ENCODE data around the gene BMPER. TPM values are rescaled to one million over a fixed set of nuclear protein-coding genes. Genes with fewer than 3 reads are reported as not detected.
"Not testable (repeated sequence)": the region's sequence is repeated elsewhere in the genome, so short reads cannot be mapped to it uniquely, and the experiment has no call there.

The BMPER gene
- total RNA-seq, 1 donor = 11.2 TPM

DNA sequence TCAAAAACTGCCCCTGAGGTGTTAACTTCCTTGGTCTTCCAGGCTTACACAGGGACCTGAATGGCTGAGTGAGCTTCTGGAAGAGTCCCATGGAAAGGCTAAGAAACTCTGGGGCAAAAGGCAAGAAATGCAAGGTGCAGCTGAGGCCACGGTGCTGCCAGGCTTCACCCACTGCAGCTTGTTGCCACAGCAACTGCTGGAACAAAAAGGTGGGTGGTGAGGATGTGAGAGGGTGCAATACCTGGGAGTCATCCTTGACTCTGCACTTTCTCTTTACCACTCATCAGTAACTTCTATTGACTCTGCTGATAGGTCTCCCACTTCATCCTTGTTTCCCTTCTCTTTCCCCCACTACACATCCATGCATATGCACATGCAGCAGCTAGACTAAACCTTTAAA lies 258.6 kb downstream of the BMPER start:
- peaks cover 2% of the 10 kb centered on the region for H3K27me3 ChIP-seq (ENCODE audit: insufficient read depth, low read length)
- no peak overlapping the region for H3K27ac ChIP-seq (ENCODE audit: low read depth, low read length)
- H3K4me2 ChIP-seq (ENCODE audit: insufficient read depth, low read length) = no peak overlapping the region
- TF ChIP-seq, protein P1, sequence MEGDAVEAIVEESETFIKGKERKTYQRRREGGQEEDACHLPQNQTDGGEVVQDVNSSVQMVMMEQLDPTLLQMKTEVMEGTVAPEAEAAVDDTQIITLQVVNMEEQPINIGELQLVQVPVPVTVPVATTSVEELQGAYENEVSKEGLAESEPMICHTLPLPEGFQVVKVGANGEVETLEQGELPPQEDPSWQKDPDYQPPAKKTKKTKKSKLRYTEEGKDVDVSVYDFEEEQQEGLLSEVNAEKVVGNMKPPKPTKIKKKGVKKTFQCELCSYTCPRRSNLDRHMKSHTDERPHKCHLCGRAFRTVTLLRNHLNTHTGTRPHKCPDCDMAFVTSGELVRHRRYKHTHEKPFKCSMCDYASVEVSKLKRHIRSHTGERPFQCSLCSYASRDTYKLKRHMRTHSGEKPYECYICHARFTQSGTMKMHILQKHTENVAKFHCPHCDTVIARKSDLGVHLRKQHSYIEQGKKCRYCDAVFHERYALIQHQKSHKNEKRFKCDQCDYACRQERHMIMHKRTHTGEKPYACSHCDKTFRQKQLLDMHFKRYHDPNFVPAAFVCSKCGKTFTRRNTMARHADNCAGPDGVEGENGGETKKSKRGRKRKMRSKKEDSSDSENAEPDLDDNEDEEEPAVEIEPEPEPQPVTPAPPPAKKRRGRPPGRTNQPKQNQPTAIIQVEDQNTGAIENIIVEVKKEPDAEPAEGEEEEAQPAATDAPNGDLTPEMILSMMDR (IDR thresholded peaks at IDR 0.05; ENCODE audit: extremely low read depth, low read depth, low read length) = no peak
- no peaks in the 10 kb centered on the region for H4K20me1 ChIP-seq (ENCODE audit: insufficient read depth, low read length)
- peaks cover 12% of the 10 kb centered on the region for H3K4me1 ChIP-seq (ENCODE audit: insufficient read depth, low read length)
- no peak for DNase-seq (ENCODE audit: insufficient read length, low spot score, missing footprints)
- H2AFZ ChIP-seq (ENCODE audit: low read length) = no peak overlapping the region
- H3K79me2 ChIP-seq (ENCODE audit: insufficient read depth, low read length) = no peaks in the 10 kb centered on the region
- no peak overlapping the region for H3K4me3 ChIP-seq (ENCODE audit: insufficient read depth, low read length)
- no peaks in the 10 kb centered on the region for H3K36me3 ChIP-seq (ENCODE audit: insufficient read depth, low read length)
- H3K9me3 ChIP-seq (ENCODE audit: low read depth, low read length) = no peaks in the 10 kb centered on the region

DNA sequence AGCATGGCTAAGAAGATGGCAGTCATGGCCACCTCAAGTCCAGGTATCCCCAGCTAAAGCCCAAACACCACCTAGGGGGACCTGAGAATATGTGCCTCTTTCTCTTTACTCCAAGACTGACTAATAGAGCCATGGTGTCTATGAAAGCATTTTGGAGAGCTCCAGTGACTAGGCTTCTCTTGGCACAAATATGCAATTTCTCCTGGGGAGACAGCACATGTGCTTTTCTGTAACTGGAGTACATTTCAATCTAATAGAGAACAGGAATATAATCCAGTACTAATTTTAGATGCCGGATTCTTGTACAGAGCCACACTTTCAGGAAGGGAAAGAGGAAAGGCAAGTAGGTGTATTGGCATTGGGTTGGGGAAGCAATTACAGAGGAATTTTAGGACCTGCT lies 260.1 kb downstream of the BMPER start:
- Histone ChIP-seq H3K27me3 (ENCODE audit: insufficient read depth, low read length) (peaks cover 2% of the 10 kb centered on the region), H3K27ac (ENCODE audit: low read depth, low read length) (no peak overlapping the region), H3K4me3 (ENCODE audit: insufficient read depth, low read length) (no peak overlapping the region), H2AFZ (ENCODE audit: low read length) (no peak overlapping the region), H4K20me1 (ENCODE audit: insufficient read depth, low read length) (no peaks in the 10 kb centered on the region), H3K36me3 (ENCODE audit: insufficient read depth, low read length) (no peaks in the 10 kb centered on the region), H3K9me3 (ENCODE audit: low read depth, low read length) (no peaks in the 10 kb centered on the region), H3K4me1 (ENCODE audit: insufficient read depth, low read length) (peaks cover 10% of the 10 kb centered on the region), H3K4me2 (ENCODE audit: insufficient read depth, low read length) (no peak overlapping the region), H3K79me2 (ENCODE audit: insufficient read depth, low read length) (no peaks in the 10 kb centered on the region)
- TF ChIP-seq, protein P1 (IDR thresholded peaks at IDR 0.05; ENCODE audit: extremely low read depth, low read depth, low read length) = no peak
- no peak for DNase-seq (ENCODE audit: insufficient read length, low spot score, missing footprints)

DNA sequence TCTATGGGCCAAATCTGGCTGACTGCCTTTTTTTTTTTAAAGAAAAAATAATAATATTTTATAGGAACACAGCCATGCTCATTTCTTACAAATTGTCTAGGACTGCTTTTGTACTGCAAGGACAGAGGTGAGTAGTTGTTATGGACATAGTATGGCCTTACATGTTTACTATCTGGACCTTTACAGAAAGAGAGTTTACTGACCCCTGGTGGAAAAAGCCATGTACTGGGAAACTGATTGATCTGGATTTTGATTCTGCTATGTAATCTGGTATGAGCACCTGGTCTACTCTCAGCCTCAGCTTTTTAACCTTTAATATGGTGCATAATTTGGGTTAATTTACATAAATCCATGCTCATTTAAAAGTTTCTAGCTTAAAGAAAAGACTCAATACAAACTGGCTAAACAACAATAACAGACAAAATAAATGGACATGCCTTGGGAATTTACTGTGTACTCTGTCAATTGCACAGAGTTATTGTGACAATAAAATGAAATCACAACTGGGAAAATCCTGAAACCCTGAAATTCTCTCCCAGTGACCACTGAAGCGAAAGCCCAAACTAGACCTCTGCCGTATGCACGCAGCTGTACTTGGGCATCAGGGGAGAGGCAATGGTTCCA lies 260.7 kb downstream of the BMPER start:
- H2AFZ ChIP-seq (ENCODE audit: low read length) = no peak overlapping the region
- DNase-seq (ENCODE audit: insufficient read length, low spot score, missing footprints) = no peak
- no peaks in the 10 kb centered on the region for H3K79me2 ChIP-seq (ENCODE audit: insufficient read depth, low read length)
- H3K4me1 ChIP-seq (ENCODE audit: insufficient read depth, low read length) = peaks cover 7% of the 10 kb centered on the region
- no peak overlapping the region for H3K27ac ChIP-seq (ENCODE audit: low read depth, low read length)
- TF ChIP-seq, protein P1 (IDR thresholded peaks at IDR 0.05; ENCODE audit: extremely low read depth, low read depth, low read length) = peak; percentile 68
- H3K36me3 ChIP-seq (ENCODE audit: insufficient read depth, low read length) = no peaks in the 10 kb centered on the region
- H3K9me3 ChIP-seq (ENCODE audit: low read depth, low read length) = no peaks in the 10 kb centered on the region
- H3K27me3 ChIP-seq (ENCODE audit: insufficient read depth, low read length) = peaks cover 2% of the 10 kb centered on the region
- no peaks in the 10 kb centered on the region for H4K20me1 ChIP-seq (ENCODE audit: insufficient read depth, low read length)
- H3K4me3 ChIP-seq (ENCODE audit: insufficient read depth, low read length) = no peak overlapping the region
- H3K4me2 ChIP-seq (ENCODE audit: insufficient read depth, low read length) = no peak overlapping the region

DNA sequence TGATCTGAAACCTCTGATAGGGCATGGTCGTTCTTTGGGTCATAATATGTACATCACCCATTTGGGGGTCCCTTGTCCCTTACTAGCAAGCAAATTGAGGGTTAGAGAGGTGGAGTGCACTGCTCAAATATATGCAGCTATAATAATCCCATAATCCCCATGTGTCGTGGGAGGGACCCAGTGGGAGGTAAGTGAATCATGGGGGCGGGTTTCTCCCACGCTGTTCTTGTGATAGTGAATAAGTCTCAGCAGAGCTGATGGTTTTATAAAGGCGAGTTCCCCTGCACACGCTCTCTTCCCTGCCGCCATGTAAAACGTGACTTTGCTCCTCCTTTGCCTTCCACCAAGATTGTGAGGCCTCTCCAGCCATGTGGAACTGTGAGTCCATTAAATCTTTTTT lies 262.7 kb downstream of the BMPER start:
- no peak for DNase-seq (ENCODE audit: insufficient read length, low spot score, missing footprints)
- TF ChIP-seq, protein P1 (IDR thresholded peaks at IDR 0.05; ENCODE audit: extremely low read depth, low read depth, low read length) = no peak
- peaks cover 2% of the 10 kb centered on the region for H3K27me3 ChIP-seq (ENCODE audit: insufficient read depth, low read length)
- no peaks in the 10 kb centered on the region for H3K4me1 ChIP-seq (ENCODE audit: insufficient read depth, low read length)
- H3K36me3 ChIP-seq (ENCODE audit: insufficient read depth, low read length) = no peaks in the 10 kb centered on the region
- H4K20me1 ChIP-seq (ENCODE audit: insufficient read depth, low read length) = no peaks in the 10 kb centered on the region
- no peak overlapping the region for H3K27ac ChIP-seq (ENCODE audit: low read depth, low read length)
- H3K4me3 ChIP-seq (ENCODE audit: insufficient read depth, low read length) = no peak overlapping the region
- H3K9me3 ChIP-seq (ENCODE audit: low read depth, low read length) = no peaks in the 10 kb centered on the region
- no peak overlapping the region for H3K4me2 ChIP-seq (ENCODE audit: insufficient read depth, low read length)
- H2AFZ ChIP-seq (ENCODE audit: low read length) = no peak overlapping the region
- H3K79me2 ChIP-seq (ENCODE audit: insufficient read depth, low read length) = no peaks in the 10 kb centered on the region

DNA sequence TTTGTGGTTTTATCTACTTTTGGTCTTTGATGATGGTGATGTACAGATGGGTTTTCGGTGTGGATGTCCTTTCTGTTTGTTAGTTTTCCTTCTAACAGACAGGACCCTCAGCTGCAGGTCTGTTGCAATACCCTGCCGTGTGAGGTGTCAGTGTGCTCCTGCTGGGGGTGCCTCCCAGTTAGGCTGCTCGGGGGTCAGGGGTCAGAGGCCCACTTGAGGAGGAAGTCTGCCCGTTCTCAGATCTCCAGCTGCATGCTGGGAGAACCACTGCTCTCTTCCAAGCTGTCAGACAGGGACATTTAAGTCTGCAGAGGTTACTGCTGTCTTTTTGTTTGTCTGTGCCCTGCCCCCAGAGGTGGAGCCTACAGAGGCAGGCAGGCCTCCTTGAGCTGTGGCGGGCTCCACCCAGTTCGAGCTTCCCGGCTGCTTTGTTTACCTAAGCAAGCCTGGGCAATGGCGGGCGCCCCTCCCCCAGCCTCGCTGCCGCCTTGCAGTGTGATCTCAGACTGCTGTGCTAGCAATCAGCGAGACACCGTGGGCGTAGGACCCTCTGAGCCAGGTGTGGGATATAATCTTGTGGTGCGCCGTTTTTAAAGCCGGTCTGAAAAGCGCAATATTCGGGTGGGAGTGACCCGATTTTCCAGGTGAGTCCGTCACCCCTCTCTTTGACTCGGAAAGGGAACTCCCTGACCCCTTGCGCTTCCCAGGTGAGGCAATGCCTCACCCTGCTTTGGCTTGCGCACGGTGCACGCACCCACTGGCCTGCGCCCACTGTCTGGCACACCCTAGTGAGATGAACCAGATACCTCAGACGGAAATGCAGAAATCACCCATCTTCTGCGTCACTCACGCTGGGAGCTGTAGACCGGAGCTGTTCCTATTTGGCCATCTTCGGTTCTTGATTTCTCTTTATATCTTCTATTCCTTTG lies 269.6 kb downstream of the BMPER start:
- H3K4me1 ChIP-seq (ENCODE audit: insufficient read depth, low read length); H2AFZ ChIP-seq (ENCODE audit: low read length); H3K9me3 ChIP-seq (ENCODE audit: low read depth, low read length); H3K4me3 ChIP-seq (ENCODE audit: insufficient read depth, low read length); H3K36me3 ChIP-seq (ENCODE audit: insufficient read depth, low read length); H4K20me1 ChIP-seq (ENCODE audit: insufficient read depth, low read length); H3K79me2 ChIP-seq (ENCODE audit: insufficient read depth, low read length); H3K4me2 ChIP-seq (ENCODE audit: insufficient read depth, low read length); H3K27ac ChIP-seq (ENCODE audit: low read depth, low read length); H3K27me3 ChIP-seq (ENCODE audit: insufficient read depth, low read length); DNase-seq (ENCODE audit: insufficient read length, low spot score, missing footprints): not testable (repeated sequence)

All from osteoblast (primary cell).